OCI-LY3 (cell line): ENCODE data around the gene TMEM39A.

ENCODE experiments used
- EZH2phosphoT487 ChIP-seq: fragments of 200-600 bp; shearing (Covaris generic); IDR thresholded peaks from 2 replicates; pipeline ENCODE4 v1.6.1; 2018; ENCODE audit warnings: antibody characterized with exemption, mixed run types, low read depth
- TF ChIP-seq, protein P1 (sequence below): fragments of 200-600, 300-600 bp; sonication (generic); IDR thresholded peaks from 2 replicates; pipeline ENCODE4 v1.5.1; 2014; ENCODE audit warnings: antibody characterized with exemption, low read length, low read depth

- TF ChIP-seq, protein P1, sequence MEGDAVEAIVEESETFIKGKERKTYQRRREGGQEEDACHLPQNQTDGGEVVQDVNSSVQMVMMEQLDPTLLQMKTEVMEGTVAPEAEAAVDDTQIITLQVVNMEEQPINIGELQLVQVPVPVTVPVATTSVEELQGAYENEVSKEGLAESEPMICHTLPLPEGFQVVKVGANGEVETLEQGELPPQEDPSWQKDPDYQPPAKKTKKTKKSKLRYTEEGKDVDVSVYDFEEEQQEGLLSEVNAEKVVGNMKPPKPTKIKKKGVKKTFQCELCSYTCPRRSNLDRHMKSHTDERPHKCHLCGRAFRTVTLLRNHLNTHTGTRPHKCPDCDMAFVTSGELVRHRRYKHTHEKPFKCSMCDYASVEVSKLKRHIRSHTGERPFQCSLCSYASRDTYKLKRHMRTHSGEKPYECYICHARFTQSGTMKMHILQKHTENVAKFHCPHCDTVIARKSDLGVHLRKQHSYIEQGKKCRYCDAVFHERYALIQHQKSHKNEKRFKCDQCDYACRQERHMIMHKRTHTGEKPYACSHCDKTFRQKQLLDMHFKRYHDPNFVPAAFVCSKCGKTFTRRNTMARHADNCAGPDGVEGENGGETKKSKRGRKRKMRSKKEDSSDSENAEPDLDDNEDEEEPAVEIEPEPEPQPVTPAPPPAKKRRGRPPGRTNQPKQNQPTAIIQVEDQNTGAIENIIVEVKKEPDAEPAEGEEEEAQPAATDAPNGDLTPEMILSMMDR = no peak
- no peak for TF ChIP-seq EZH2phosphoT487
These were observed 17.7 kb upstream of the TMEM39A start for GRCh38 chr3:119481079-119481478.
